Sigmoid colon (tissue), 3 donors: ENCODE results near the gene KIAA1549.

ENCODE experiments used
- CTCF ChIP-seq, 4 experiments: fragments of 450-650 bp in 3 of 4; fragments of 200-600 bp in 1 of 4; IDR thresholded peaks; one replicate each; pipeline ENCODE4 v1.5.1; 2016 to 2019; ENCODE audit warnings: antibody characterized with exemption in 4 of 4, mild to moderate bottlenecking in 3 of 4, moderate library complexity in 2 of 4
- POLR2A ChIP-seq, 2 donors: fragments of 450-650 bp; IDR thresholded peaks; one replicate each; pipeline ENCODE4 v1.6.1; 2016; ENCODE audit warnings: antibody characterized with exemption in 2 of 2, mild to moderate bottlenecking in 2 of 2, moderate library complexity in 2 of 2

DNA sequence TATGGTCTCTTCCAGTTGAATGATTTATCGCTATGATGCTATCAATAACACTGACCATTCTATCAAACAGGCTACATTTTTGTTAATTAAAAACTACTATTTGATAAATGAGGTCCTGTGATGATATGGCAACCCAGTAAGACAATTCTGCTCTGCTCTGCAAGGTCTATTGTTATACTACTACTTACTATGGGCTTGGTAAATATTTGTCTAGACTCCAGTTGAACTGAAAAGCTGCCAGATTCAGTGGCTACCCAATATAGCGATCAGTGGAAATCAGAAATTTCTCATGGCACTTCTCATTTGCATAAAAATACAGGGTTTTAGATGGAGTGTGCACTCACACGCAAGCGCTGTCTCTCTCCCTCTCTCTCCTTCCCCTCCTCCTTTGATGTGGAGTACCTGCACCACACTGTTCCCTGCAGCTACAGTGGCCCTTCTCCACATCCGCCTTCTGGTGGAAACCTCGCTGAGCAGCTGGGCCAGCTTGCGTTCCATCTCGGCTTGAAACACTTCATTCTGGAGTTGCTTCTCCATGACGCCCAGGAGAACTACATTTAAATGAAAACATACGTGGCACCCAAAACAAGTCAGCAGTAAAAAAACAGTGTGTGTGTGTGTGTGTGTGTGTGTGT, 77.9 kb downstream of the KIAA1549 start:
- no peak for TF ChIP-seq CTCF (IDR thresholded peaks at IDR 0.05)
- no peak for TF ChIP-seq POLR2A (IDR thresholded peaks at IDR 0.05)
